Small intestine (tissue), 7 donors: ENCODE measurements around the gene TEX36. TPM values are rescaled to one million over a fixed set of nuclear protein-coding genes. Genes with fewer than 3 reads are reported as not detected.
"Not testable (repeated sequence)": the region's sequence is repeated elsewhere in the genome, so short reads cannot be mapped to it uniquely, and the experiment has no call there.

Experiments used
- DNase-seq, 2 donors: peaks; one replicate each; pipeline versions ENCODE4 v3.0.0 to v3.0.0-alpha.2; 2013
- FAIRE-seq: peaks from 2 replicates; lab custom pipeline; 2012; peaks lifted over from hg19 to GRCh38; lab: Jason Lieb, UNC
- H3K27ac ChIP-seq, 3 donors: one replicate each; pipeline ENCODE4 v1.5.1; 2013; ENCODE audit warnings: low read length in 2 of 3, mild to moderate bottlenecking in 2 of 3, control low read depth in 1 of 3, inconsistent platforms in 1 of 3, low read depth in 1 of 3, moderate library complexity in 1 of 3
- H3K27me3 ChIP-seq, 3 donors: one replicate each; pipeline ENCODE4 v1.6.1; 2013; ENCODE audit warnings: low read length in 3 of 3, inconsistent platforms in 1 of 3; ENCODE audit not compliant: control insufficient read depth in 3 of 3, insufficient read depth in 3 of 3
- H3K36me3 ChIP-seq, 3 donors: one replicate each; pipeline ENCODE4 v1.6.1; 2013; ENCODE audit warnings: low read length in 3 of 3, inconsistent platforms in 1 of 3, low read depth in 1 of 3, mild to moderate bottlenecking in 1 of 3, moderate library complexity in 1 of 3; ENCODE audit not compliant: control insufficient read depth in 3 of 3, insufficient read depth in 2 of 3
- H3K4me1 ChIP-seq, 3 donors: one replicate each; pipeline ENCODE4 v1.6.1; 2013; ENCODE audit warnings: low read length in 2 of 3, inconsistent platforms in 1 of 3, low read depth in 1 of 3, mild to moderate bottlenecking in 1 of 3, moderate library complexity in 1 of 3; ENCODE audit not compliant: control insufficient read depth in 3 of 3, insufficient read depth in 2 of 3
- H3K4me3 ChIP-seq, 3 donors: one replicate each; pipeline ENCODE4 v1.5.1; 2013; ENCODE audit warnings: low read length in 3 of 3, control low read depth in 1 of 3, inconsistent platforms in 1 of 3, low read depth in 1 of 3, mild to moderate bottlenecking in 1 of 3, moderate library complexity in 1 of 3
- H3K9me3 ChIP-seq, 2 donors: one replicate each; pipeline ENCODE4 v1.6.1; 2013; ENCODE audit warnings: low read depth in 1 of 2, low read length in 1 of 2; ENCODE audit not compliant: control insufficient read depth in 2 of 2, insufficient read depth in 1 of 2
- WGBS, 3 donors: extraction: QIAGEN DNeasy Blood & Tissue Kit; methylation state at CpG; one replicate each; pipeline ENCODE4 v1.1.7; 2013; 5-methylcytosine and 5-hydroxymethylcytosine counted together
- polyA plus RNA-seq, 4 donors: library from polyadenylated mRNA; stranded (reverse) in 3 of 4; unstranded in 1 of 4; fragments of 200-250 nt in 3 of 4; fragments of 120-200 nt in 1 of 4; gene quantifications; one replicate each; pipeline versions ENCODE4 v1.2.1 to v1.2.3, GENCODE V29; 2013
- donor health status: healthy with polysubstance abuse.
- donor health status: control.
- donor health status: control.
- donor health status: Bipolar disorder and iron deficiency.
- donor health status: healthy.

The TEX36 gene
- polyA plus RNA-seq, 4 donors: not detected

DNA sequence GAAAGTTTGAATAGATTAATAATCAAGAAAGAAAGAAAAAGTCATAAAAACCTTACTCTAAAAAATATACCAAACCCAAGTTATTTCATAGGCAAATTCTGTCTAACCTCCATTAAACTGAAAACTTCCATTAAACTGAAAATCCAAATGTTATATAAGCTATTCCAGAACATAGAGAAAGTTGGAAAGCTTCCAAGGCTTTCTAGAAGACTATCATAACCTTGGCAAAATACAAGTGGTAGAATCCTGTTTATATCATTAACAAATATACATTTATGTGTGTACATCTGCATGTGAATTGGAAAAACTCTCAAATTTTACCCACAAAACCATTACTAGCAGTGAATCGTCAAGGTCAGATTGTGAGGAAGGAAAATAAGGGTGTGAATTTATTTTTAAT, 23.9 kb downstream of the TEX36 start:
- Histone ChIP-seq H3K4me3 (no peak overlapping the region), H3K9me3 (no peaks in the 10 kb centered on the region), H3K27me3 (no peaks in the 10 kb centered on the region), H3K36me3 (no peaks in the 10 kb centered on the region), H3K27ac (no peak overlapping the region), H3K4me1 (no peaks in the 10 kb centered on the region)
- DNase-seq: no peak
- no peak for FAIRE-seq
- 52 to 92% (median 88%) methylated on average over 1 of the region's 1 CpG for WGBS, 3 donors

- H3K4me3 ChIP-seq: no peak overlapping the region
- no peaks in the 10 kb centered on the region for H3K36me3 ChIP-seq
- H3K9me3 ChIP-seq: no peaks in the 10 kb centered on the region
- DNase-seq (no peak), FAIRE-seq (no peak)
- no peaks in the 10 kb centered on the region for H3K27me3 ChIP-seq
- 53 to 65% (median 61%) methylated on average over 3 of the region's 3 CpGs for WGBS, 3 donors
- no peaks in the 10 kb centered on the region for H3K4me1 ChIP-seq
- no peak overlapping the region for H3K27ac ChIP-seq
Observed at GRCh38 chr10:125656523-125656922, 26.4 kb downstream of the TEX36 start.

- not testable (repeated sequence) for FAIRE-seq
Observed at GRCh38 chr10:125653113-125653512, 29.9 kb downstream of the TEX36 start.

DNA sequence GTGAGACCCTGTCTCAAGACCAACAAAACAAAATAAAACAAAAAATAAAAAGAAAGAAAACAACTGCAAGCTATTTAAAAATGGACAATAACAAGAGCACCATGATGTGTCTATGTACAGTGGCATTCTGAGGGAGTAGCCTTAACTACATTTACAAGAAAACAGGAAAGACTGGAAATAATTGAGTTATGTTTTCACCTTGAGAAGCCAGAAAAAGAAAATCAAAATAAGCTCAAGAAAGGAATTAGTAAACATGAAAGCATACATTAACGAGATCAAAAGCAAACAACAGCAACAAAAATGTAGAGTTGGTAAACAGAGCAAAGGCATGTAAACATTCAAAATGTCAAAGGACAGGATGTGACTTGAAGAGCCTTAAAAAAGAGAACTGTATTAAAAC, 36.7 kb downstream of the TEX36 start:
- no peak for FAIRE-seq
- no peak overlapping the region for H3K4me3 ChIP-seq
- H3K36me3 ChIP-seq: no peaks in the 10 kb centered on the region
- H3K27me3 ChIP-seq: no peaks in the 10 kb centered on the region
- no peak for DNase-seq
- H3K4me1 ChIP-seq: no peaks in the 10 kb centered on the region
- no peak overlapping the region for H3K27ac ChIP-seq
- peaks cover 0 to 6% of the 10 kb centered on the region in 2 donors for H3K9me3 ChIP-seq
- WGBS, 3 donors: 10 to 52% (median 30%) methylated on average over 1 of the region's 1 CpG

More at GRCh38 chr10:125653113-125653512, 29.9 kb downstream of the TEX36 start:
- H3K36me3 ChIP-seq, H3K4me3 ChIP-seq, DNase-seq, H3K4me1 ChIP-seq, H3K9me3 ChIP-seq, H3K27me3 ChIP-seq, H3K27ac ChIP-seq: not testable (repeated sequence)
- WGBS, 3 donors: 97 to 100% (median 100%) methylated on average over 1 of the region's 2 CpGs

DNA sequence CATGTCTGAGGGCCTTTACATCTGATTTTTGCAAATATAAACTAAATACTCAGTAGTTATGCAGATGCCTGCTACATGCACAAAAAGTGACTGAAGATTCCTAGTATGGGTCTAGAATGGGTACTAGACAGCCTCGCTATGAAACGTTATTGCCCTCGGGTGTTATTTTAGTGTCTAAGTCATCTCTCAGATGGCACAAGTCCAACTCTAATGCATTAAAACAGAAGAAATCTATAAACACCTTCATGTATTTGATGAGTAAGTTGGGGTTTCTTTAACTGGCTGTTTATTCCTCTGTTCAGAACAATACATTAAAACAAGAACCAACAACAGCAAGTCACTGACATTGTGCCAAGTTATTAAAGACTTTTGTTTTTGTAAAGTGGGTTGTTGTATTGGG, 41.6 kb downstream of the TEX36 start:
- Histone ChIP-seq H3K27me3 (no peaks in the 10 kb centered on the region), H3K9me3 (no peaks in the 10 kb centered on the region), H3K4me1 (no peaks in the 10 kb centered on the region), H3K36me3 (no peaks in the 10 kb centered on the region), H3K27ac (no peak overlapping the region), H3K4me3 (no peak overlapping the region)
- 64 to 74% (median 65%) methylated on average over 3 of the region's 3 CpGs for WGBS, 3 donors
- no peak for FAIRE-seq
- DNase-seq: no peak

GRCh38 chr10:125640653-125641052, 42.3 kb downstream of the TEX36 start:
- Histone ChIP-seq H3K36me3 (no peaks in the 10 kb centered on the region), H3K9me3 (no peaks in the 10 kb centered on the region), H3K4me3 (no peak overlapping the region), H3K4me1 (no peaks in the 10 kb centered on the region), H3K27ac (no peak overlapping the region), H3K27me3 (no peaks in the 10 kb centered on the region)
- DNase-seq: no peak
- FAIRE-seq: no peak
- WGBS, 3 donors: 76 to 100% (median 85%) methylated on average over 1 of the region's 1 CpG

DNA sequence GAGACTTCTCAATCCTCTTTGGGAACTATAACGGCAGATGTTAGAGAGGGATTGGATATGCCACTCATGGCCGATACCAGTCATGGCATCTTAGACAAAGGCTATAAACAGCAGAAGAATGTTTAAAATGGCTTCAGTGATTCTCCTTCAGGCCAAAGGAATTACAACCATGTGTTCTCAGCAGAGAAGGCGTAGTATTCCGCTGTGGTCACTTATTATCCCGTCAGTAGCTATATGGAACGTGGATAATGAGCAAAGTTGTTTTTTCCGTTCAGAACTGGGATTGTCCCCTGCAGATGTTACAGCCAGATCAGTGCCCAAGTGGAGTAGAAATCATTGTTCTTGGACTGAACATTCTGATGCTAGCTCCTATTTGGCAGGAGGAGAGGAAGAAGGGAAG, 43.1 kb downstream of the TEX36 start:
- Histone ChIP-seq H3K4me3 (no peak overlapping the region), H3K36me3 (no peaks in the 10 kb centered on the region), H3K27ac (no peak overlapping the region), H3K9me3 (no peaks in the 10 kb centered on the region), H3K4me1 (no peaks in the 10 kb centered on the region), H3K27me3 (peaks cover 0 to 2% (median 0%) of the 10 kb centered on the region in 3 donors)
- 81 to 82% (median 82%) methylated on average over 7 of the region's 7 CpGs for WGBS, 3 donors
- DNase-seq: no peak
- FAIRE-seq: no peak

- no peak for DNase-seq
- H3K9me3 ChIP-seq: no peaks in the 10 kb centered on the region
- WGBS, 3 donors: 45 to 68% (median 50%) methylated on average over 7 of the region's 7 CpGs
- no peaks in the 10 kb centered on the region for H3K4me1 ChIP-seq
- H3K4me3 ChIP-seq: no peak overlapping the region
- no peaks in the 10 kb centered on the region for H3K36me3 ChIP-seq
- peaks cover 0 to 4% (median 2%) of the 10 kb centered on the region in 3 donors for H3K27me3 ChIP-seq
- H3K27ac ChIP-seq: no peak overlapping the region
- no peak for FAIRE-seq
Observed at GRCh38 chr10:125638555-125638954, 44.4 kb downstream of the TEX36 start.

DNA sequence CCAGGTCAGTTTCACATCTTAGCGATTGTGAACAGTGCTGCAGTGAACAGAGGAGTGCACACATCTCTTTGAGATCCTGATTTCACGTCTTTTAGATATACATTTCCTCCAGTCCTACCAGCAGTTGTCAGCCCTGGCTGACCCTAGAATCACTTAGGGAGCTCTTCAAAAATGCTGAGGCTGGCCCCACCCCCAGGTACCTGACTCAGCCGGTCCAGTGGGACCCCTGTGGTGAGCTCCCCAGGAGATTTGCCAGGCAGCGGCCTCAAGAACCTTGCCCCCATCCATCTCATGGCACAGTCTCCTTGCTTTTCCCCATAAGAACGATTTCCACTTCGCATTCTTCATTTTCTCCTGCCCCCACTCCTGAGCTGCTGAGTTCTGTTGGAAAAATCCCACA, 45.5 kb downstream of the TEX36 start:
- 68 to 75% (median 70%) methylated on average over 6 of the region's 6 CpGs for WGBS, 3 donors

More for the DNA sequence above, 45.5 kb downstream of the TEX36 start:
- Histone ChIP-seq H3K4me1 (no peaks in the 10 kb centered on the region), H3K4me3 (no peak overlapping the region), H3K36me3 (no peaks in the 10 kb centered on the region), H3K27me3 (peaks cover 0 to 4% (median 2%) of the 10 kb centered on the region in 3 donors), H3K27ac (no peak overlapping the region), H3K9me3 (no peaks in the 10 kb centered on the region)
- DNase-seq: no peak
- FAIRE-seq: no peak
